SK-N-MC (cell line): Measurements from ENCODE around the gene PCDHA13.

ENCODE experiments used
- EZH2 ChIP-seq: fragments of 200-600 bp; sonication (generic); IDR thresholded peaks from one replicate; pipeline ENCODE4 v1.6.1; 2017; ENCODE audit warnings: antibody characterized with exemption
- POLR2AphosphoS5 ChIP-seq: IDR thresholded peaks from 2 replicates; pipeline ENCODE4 v1.6.1; 2012; ENCODE audit warnings: mild to moderate bottlenecking, low read depth, low read length, borderline replicate concordance

- no peak for TF ChIP-seq POLR2AphosphoS5
- no peak for TF ChIP-seq EZH2
Observed at GRCh38 chr5:140857987-140858240, 24.0 kb upstream of the PCDHA13 start.
